ENCODE data around the gene AJAP1.

Gene AJAP1

GRCh38 chr1:4709641-4710040 is 55.2 kb downstream of the AJAP1 start:
- Histone ChIP-seq H3K36me3 (ENCODE audit: control insufficient read depth in 2 of 2, insufficient read depth in 1 of 2, low read length in 2 of 2) (no peaks in the 10 kb centered on the region), H3K9me3 (ENCODE audit: control insufficient read depth, insufficient read depth, low read depth, low read length) (no peaks in the 10 kb centered on the region), H3K4me1 (ENCODE audit: control insufficient read depth, insufficient read depth, low read length) (no peaks in the 10 kb centered on the region), H3K4me3 (ENCODE audit: low read depth, low read length) (no peak overlapping the region), H3K27ac (ENCODE audit: extremely low read depth, low read depth, low read length) (no peak overlapping the region)
- TF ChIP-seq ZNF311 (tag by site-specific recombination; IDR thresholded peaks at IDR 0.05; ENCODE audit: borderline replicate concordance) (no peak), ZNF558 (tag by site-specific recombination; IDR thresholded peaks at IDR 0.05) (no peak), ZFP69B (tag by site-specific recombination; IDR thresholded peaks at IDR 0.05) (no peak)
- ChIA-PET CTCF (no interaction called here), POLR2A (no interaction called here)

GRCh38 chr1:4710592-4711415 is 56.4 kb downstream of the AJAP1 start:
- peak; percentile 79; the same call in 1 of the 2 replicates for TF ChIP-seq TCF7L2 (IDR thresholded peaks at IDR 0.05; ENCODE audit: borderline replicate concordance, low read depth, low read length)
- TF ChIP-seq ZNF626 (tag by site-specific recombination; IDR thresholded peaks at IDR 0.05): no peak
- TF ChIP-seq ZSCAN4 (tag by site-specific recombination; IDR thresholded peaks at IDR 0.05): no peak
- Histone ChIP-seq H3K36me3 (ENCODE audit: control insufficient read depth in 2 of 2, insufficient read depth in 1 of 2, low read length in 2 of 2) (no peaks in the 10 kb centered on the region), H3K4me1 (ENCODE audit: control insufficient read depth, insufficient read depth, low read length) (no peaks in the 10 kb centered on the region), H3K27ac (ENCODE audit: extremely low read depth, low read depth, low read length) (no peak overlapping the region), H3K9me3 (ENCODE audit: control insufficient read depth, insufficient read depth, low read depth, low read length) (no peaks in the 10 kb centered on the region), H3K4me3 (ENCODE audit: low read depth, low read length) (no peak overlapping the region)
- ChIA-PET CTCF (no interaction called here), POLR2A (no interaction called here)

- POLR2A ChIA-PET: no interaction called here
- Histone ChIP-seq H3K4me1 (ENCODE audit: control insufficient read depth, insufficient read depth, low read length) (no peaks in the 10 kb centered on the region), H3K27ac (ENCODE audit: extremely low read depth, low read depth, low read length) (no peak overlapping the region), H3K9me3 (ENCODE audit: control insufficient read depth, insufficient read depth, low read depth, low read length) (no peaks in the 10 kb centered on the region), H3K4me3 (ENCODE audit: low read depth, low read length) (no peak overlapping the region), H3K36me3 (ENCODE audit: control insufficient read depth in 2 of 2, insufficient read depth in 1 of 2, low read length in 2 of 2) (no peaks in the 10 kb centered on the region)
- CTCF ChIA-PET: no interaction called here
- no peak for TF ChIP-seq KLF7 (tag by site-specific recombination; IDR thresholded peaks at IDR 0.05; ENCODE audit: borderline replicate concordance)
- TF ChIP-seq ZNF530 (tag by site-specific recombination; IDR thresholded peaks at IDR 0.05; ENCODE audit: low read depth): no peak
- no peak for TF ChIP-seq SALL2 (tag by site-specific recombination; IDR thresholded peaks at IDR 0.05; ENCODE audit: borderline replicate concordance)
- TF ChIP-seq ZNF837 (tag by site-specific recombination; IDR thresholded peaks at IDR 0.05): no peak
- TF ChIP-seq ZSCAN18 (tag by site-specific recombination; IDR thresholded peaks at IDR 0.05): no peak
- no peak for TF ChIP-seq ZNF416 (tag by site-specific recombination; IDR thresholded peaks at IDR 0.05)
- TF ChIP-seq ZNF184 (tag by site-specific recombination; IDR thresholded peaks at IDR 0.05): no peak
- TF ChIP-seq ZBTB11 (tag by site-specific recombination; conservative IDR thresholded peaks at IDR 0.05; ENCODE audit: low read depth): no peak
- no peak for TF ChIP-seq ZNF654 (tag by site-specific recombination; IDR thresholded peaks at IDR 0.05; ENCODE audit: low read depth)
- no peak for TF ChIP-seq ZBTB10 (tag by site-specific recombination; IDR thresholded peaks at IDR 0.05)
- TF ChIP-seq ZFP3 (tag by site-specific recombination; IDR thresholded peaks at IDR 0.05; ENCODE audit: low read depth): no peak
- no peak for TF ChIP-seq ZBTB48 (tag by site-specific recombination; IDR thresholded peaks at IDR 0.05)
Measured at GRCh38 chr1:4711416-4712275, 57.2 kb downstream of the AJAP1 start.
